ENCODE data around the gene HIP1. TPM values are rescaled to one million over a fixed set of nuclear protein-coding genes. Genes with fewer than 3 reads are reported as not detected.
"Not testable (repeated sequence)": the region's sequence is repeated elsewhere in the genome, so short reads cannot be mapped to it uniquely, and the experiment has no call there.

Gene HIP1
- total RNA-seq, 1 donor from 2014 or later, result 11.8 TPM

DNA sequence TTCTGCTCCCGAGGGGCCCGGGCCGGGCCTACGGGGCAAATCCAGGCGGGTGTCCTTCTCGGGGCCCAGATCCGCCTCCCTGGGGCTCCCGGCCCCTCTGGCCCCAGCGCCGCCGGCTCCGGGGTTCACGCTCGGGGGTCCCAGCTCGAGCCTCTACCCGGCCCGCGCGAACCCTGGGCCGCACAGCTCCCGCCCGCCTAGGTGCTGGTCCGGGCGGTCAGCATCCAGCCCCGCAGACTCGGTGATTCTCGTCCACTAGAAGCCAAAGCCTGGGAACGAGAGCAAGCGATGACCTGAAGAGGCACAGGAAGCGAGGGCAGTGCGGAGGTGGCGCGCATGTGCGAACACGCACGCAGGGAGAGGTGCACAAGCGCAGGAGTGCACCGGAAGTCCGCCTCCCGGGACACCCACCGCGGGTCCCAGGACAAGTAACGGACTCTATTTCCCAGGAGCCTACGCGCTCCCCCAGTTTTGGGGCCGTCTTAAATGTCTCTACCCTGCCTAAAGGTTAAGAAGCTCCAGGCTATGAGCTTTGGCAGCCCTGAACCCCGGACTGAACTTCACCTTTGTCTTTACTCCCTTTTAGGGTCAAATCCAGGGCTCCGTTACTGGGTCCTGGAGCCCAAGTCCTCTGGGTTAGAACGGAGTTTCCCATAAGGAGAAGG is 252.6 kb downstream of the HIP1 start, which contains the start of gene POM121C:
Gene POM121C (minus strand): TSS at position 321 of the 665 bp plus-strand sequence. CDS start 44,803 bp downstream, outside the sequence.
- peak; percentile 82 for DNase-seq

GRCh38 chr7:75485355-75485978 is 253.3 kb downstream of the HIP1 start:
- not testable (repeated sequence) for DNase-seq

Small RNA genes lying within 50 kb of the gene (small RNA-seq; reads per million reads assigned to genes)
- gene AC211429.1 (ENCODE audit: low replicate concordance), result not detected
- not detected for gene RF00019 (ENCODE audit: low replicate concordance)

Other genes starting within 250 kb of the HIP1 start
- gene SPDYE5, start 246.6 kb downstream of the HIP1 start, total RNA-seq, result not detected
- 0.69 TPM for gene CCL26, start 33.3 kb upstream of the HIP1 start, total RNA-seq
- 1.2 TPM for gene CCL24, start 74.9 kb upstream of the HIP1 start, total RNA-seq
- 12.0 TPM for gene RHBDD2, start 140.1 kb upstream of the HIP1 start, total RNA-seq
- gene POR, start 176.2 kb upstream of the HIP1 start, total RNA-seq, result 45.6 TPM

Measured in skin of body (tissue), 3 donors.